GM19351 (cell line): Measurements from ENCODE around the gene CDCA3.

ENCODE experiments used
- ATAC-seq: cut with Tn5 transposase; IDR thresholded peaks from one replicate; pipeline ENCODE4 v1.9.1; 2021; ENCODE audit warnings: mild to moderate bottlenecking, moderate library complexity; ENCODE audit not compliant: unreplicated experiment

Gene CDCA3

DNA sequence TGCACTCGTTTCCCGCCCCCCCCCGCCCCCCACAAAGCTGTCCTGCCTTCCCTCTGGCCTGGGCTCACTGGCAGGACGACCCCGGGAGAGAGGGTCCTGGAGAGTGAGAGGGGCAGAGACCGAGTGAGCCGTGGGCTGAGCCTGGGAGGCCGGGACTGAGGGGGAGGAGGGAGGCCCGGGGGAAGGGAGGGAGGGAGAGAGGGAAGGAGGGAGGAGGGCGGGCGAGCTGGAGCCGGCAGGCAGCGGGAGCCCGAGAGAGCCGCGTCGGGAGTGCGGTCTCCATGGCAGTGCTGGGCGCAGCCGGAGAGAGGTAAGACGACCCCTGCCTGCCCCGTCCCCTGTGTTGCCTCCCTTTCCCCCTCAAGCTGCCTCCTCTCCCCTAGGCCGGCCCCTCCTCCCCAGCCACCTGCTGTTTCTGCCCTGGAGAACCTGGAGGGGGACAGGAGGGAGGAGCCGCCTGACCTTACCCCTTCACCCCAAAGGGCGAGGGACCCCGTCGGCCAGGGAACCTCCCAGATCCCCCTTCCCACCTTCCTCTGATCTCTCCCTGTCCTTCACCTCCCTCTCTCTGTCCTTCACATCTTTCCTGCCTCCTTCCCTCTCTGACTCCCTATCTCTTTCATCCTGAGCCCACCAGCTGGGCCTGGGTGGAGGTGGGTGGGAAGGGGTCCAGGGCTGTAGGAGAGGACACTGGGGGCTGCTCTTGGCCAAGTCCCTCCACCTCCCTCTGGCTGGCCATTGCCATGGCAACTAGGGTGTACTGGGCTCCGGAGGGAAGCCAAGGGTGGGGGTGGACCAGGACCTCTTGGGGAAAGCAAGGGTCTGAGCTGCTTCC lies 29.3 kb downstream of the CDCA3 start, which contains the start of gene GPR162:
TSS of gene GPR162 (plus strand) at position 231 of the 835 bp plus-strand sequence. CDS start 2,078 bp downstream, outside the sequence.
- no peak for ATAC-seq

DNA sequence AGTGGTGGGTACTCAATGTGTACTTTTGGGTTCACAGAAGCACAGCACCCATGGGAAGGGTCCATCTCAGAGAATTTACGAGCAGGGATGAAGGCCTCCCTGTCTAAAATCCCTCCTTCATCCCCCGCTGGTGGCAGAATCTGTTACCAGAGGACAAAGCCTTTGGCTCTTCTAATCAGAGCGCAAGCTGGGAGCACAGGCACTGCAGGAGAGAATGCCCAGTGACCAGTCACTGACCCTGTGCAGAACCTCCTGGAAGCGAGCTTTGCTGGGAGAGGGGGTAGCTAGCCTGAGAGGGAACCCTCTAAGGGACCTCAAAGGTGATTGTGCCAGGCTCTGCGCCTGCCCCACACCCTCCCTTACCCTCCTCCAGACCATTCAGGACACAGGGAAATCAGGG lies 30.9 kb downstream of the CDCA3 start:
- no peak for ATAC-seq

GRCh38 chr12:6819106-6820030 lies 31.7 kb downstream of the CDCA3 start:
- no peak for ATAC-seq

DNA sequence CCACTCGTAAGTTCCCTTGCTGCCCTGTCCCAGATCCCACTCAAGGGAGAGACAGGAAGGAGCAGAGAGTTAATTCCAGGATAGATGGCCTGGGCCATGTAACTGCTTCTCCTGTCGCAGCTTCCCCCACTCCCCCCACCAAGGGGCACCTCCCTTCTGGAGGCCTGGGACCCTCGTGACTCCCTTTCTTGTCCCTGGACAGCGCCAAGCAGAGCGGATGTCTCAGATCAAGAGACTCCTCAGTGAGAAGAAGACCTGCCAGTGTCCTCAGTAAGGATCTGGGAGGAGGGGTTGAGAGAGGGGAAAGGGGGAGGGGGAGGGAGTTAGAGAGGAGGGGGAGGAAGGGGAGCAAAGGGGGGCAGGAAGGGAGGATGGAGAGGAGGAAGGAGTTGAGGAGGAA lies 32.4 kb downstream of the CDCA3 start:
- no peak for ATAC-seq

DNA sequence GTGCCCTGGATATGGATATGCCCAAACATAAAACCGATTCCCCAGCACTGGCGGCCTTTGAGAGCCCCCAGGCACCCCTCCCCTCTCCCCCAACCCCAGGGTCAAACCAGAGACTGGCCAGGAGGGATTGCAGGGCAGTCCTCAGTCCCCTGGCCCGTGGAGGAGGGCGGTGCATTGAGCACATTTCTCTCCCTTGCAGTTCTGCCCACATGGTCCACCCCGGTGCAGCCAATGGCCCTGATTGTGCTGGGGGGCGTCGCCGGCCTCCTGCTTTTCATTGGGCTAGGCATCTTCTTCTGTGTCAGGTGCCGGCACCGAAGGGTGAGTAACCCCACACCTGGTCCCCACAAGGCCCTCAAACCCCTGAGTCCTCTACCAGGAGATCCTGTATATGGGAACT lies 32.9 kb downstream of the CDCA3 start:
- no peak for ATAC-seq

- ATAC-seq: no peak
These were observed 33.4 kb downstream of the CDCA3 start for GRCh38 chr12:6817662-6818157.

- no peak for ATAC-seq
These were observed 34.0 kb downstream of the CDCA3 start for GRCh38 chr12:6817098-6817497.

GRCh38 chr12:6816598-6816997 lies 34.5 kb downstream of the CDCA3 start:
- ATAC-seq: no peak

DNA sequence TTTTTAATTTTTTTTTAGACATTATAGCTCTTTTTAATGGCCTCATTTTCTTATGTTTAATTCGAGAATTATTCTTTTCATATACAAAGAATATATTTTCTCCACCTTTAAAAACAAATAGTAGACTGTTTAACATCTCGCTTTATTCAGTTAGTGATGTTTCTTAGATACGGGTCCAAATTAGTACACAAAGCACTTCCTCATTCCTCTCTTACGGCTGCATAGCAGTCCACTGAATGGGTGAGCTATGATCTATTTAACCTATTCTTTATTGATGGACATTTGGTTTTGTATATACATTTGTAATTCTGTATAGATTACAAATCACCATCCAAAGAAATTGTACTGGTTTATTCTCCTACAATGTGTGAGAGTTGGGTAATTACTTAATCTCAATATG lies 37.7 kb downstream of the CDCA3 start:
- ATAC-seq: no peak

DNA sequence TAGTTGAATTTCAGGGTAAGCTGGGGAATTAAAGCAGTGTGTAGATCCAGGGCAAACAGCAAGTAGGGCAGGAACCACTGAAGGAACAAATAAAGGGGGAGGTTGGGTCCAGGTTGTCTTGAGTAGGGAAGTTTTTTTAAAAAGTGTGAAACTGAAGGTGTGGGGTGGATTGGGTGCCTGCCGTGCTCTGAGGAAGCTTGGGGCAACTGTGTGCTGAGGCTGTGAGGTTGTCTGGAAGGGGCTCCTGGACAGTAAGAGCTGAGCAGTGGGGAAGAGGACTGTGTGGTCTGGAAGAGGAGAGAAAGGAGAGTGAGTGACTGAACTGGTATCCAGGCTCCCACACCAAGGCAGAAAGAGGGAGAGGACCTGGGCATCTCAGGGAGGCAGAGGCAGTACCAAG lies 40.3 kb downstream of the CDCA3 start:
- ATAC-seq: no peak

GRCh38 chr12:6809056-6809455 lies 42.0 kb downstream of the CDCA3 start:
- no peak for ATAC-seq

DNA sequence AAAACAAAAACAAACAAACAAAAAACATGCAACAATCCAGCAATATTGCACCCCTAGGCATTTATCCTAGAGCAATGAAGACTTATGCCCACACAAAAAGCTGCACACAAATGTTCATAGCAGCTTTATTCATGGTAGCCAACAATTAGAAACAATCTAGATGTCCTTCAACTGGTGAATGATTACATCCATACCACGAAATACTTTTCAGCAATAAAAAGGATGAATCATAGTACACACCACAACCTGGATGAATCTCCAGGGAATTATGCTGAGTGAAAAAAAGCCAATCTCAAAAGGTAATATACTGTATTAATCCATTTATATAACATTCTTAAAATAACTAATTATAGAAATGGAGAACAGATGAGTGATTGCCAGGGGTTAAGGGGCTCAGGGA lies 43.9 kb downstream of the CDCA3 start:
- no peak for ATAC-seq

GRCh38 chr12:6799147-6799546 lies 51.9 kb downstream of the CDCA3 start:
- ATAC-seq: no peak
